WI38 (cell line): ENCODE data around the gene GPR135.

ENCODE experiments used
- H3K4me3 ChIP-seq: 2 replicates; pipeline ENCODE4 v1.5.1; 2011; ENCODE audit warnings: low read depth, mild to moderate bottlenecking, control low read depth, low read length
- CTCF ChIP-seq: IDR thresholded peaks from 2 replicates; pipeline ENCODE4 v1.5.1; 2012; ENCODE audit warnings: low read depth, mild to moderate bottlenecking, control low read depth, low read length

GPR135 gene

GRCh38 chr14:59503256-59503655 lies 38.1 kb upstream of the GPR135 start:
- TF ChIP-seq CTCF: no peak

GRCh38 chr14:59500732-59501131 lies 35.6 kb upstream of the GPR135 start:
- H3K4me3 ChIP-seq: no peak overlapping the region
- no peak for TF ChIP-seq CTCF

More at GRCh38 chr14:59503256-59503655, 38.1 kb upstream of the GPR135 start:
- no peak overlapping the region for H3K4me3 ChIP-seq

GRCh38 chr14:59492384-59492783 lies 27.2 kb upstream of the GPR135 start:
- H3K4me3 ChIP-seq: no peak overlapping the region
- no peak for TF ChIP-seq CTCF

DNA sequence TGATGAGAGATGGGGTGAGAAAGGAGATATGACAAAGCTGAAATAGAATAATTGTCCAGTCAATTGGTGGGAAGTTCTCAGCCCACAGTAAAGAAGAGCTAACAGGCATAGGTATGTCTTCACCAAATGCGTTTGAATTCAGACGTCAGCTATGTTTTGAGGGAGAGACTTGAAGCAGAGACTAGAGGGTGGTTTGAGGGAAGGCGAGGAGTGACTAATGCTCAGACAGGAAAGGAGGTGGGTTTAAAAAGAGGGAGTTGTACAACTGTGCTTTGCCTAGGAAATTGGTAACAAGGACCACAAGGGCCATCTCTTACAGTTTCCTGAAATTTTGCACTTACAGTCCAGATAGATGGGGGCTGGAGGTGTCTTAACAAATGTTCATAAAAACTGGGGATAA lies 25.6 kb upstream of the GPR135 start:
- no peak overlapping the region for H3K4me3 ChIP-seq
- no peak for TF ChIP-seq CTCF

- TF ChIP-seq CTCF: no peak
- H3K4me3 ChIP-seq: peak overlapping the region; percentile 80
These were observed 19.5 kb upstream of the GPR135 start for GRCh38 chr14:59484639-59485175.

GRCh38 chr14:59483819-59484638 lies 18.8 kb upstream of the GPR135 start, which contains the start of the genes JKAMP and L3HYPDH:
Gene JKAMP (plus strand): TSS chr14:59484517. CDS start chr14:59484590, 73 bp downstream.
Gene L3HYPDH (minus strand): TSS chr14:59484408. CDS start chr14:59484316, 92 bp downstream.
- H3K4me3 ChIP-seq: peak within 1 kb of the TSS; percentile 80
- TF ChIP-seq CTCF: peak; percentile 67

GRCh38 chr14:59483363-59483762 lies 18.2 kb upstream of the GPR135 start:
- TF ChIP-seq CTCF: no peak
- peak overlapping the region; percentile 80 for H3K4me3 ChIP-seq
